ENCODE measurements around the gene ELL.

Gene ELL

DNA sequence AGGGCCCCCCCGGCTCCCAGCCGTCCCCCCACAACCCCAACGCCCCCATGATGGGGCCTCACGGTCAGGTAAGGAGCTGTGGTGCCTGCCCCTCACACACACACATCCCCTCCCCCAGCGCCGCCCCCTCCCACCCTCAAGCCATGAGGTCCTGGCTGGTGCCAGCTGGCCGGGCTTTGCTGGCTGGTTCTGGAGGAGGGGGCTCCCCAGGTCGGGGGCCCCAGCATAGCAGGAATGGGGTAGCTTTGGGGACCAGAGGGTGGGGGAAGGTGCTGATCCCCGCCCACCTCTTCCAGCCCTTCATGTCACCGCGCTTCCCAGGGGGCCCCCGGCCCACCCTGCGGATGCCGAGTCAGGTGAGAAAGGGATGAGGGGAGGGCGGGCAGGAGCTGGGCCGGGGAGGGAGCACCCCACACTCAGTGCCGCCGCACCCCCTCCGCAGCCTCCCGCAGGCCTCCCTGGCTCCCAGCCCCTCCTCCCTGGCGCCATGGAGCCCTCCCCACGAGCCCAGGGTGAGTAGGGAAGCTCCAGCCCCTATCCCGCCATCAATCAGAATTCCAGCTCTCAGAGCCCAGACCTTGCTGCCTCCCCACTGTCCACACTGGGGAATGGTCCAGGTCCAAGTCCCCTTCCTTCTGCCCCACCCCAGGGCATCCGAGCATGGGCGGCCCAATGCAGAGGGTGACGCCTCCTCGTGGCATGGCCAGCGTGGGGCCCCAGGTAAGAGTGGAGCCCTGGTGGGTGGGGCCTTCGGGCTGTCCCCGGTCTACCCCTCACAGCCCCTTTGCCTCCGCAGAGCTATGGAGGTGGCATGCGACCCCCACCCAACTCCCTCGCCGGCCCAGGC, 90.3 kb downstream of the ELL start:
- no peak for DNase-seq

DNA sequence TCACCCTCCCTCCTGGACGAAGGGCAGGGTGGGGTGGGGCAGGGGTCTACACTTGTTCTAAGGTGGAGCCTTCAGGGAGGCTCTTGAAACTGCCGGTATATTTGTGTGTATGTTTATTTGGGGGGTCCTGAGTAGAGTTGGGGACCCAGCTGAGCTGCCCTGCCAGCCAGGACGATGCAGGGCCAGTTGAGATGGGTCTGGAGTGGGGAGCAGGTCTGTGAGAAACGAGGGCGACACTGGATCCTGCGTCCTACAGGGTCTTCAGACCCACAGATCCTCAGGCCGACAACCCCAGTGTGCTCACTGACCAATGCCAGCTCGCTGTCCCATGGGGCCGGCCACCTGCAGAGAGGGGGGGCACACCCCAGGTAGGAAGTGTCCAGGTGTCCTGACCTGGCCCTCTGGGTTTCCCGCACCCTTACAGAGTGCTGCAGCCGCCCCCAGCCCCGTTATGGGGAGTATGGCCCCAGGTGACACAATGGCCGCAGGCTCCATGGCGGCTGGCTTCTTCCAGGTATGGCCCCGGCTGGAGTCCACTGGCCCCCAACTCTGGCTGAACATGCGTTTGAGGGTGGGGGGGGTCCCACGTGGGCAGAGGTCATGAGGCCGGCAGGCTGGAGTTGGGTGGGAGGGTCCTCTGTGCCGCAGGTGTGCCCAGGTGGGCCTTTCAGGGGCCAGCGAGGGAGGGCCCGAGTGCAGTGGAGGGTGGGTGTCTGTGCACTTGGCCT, 91.3 kb downstream of the ELL start:
- DNase-seq = no peak

DNA sequence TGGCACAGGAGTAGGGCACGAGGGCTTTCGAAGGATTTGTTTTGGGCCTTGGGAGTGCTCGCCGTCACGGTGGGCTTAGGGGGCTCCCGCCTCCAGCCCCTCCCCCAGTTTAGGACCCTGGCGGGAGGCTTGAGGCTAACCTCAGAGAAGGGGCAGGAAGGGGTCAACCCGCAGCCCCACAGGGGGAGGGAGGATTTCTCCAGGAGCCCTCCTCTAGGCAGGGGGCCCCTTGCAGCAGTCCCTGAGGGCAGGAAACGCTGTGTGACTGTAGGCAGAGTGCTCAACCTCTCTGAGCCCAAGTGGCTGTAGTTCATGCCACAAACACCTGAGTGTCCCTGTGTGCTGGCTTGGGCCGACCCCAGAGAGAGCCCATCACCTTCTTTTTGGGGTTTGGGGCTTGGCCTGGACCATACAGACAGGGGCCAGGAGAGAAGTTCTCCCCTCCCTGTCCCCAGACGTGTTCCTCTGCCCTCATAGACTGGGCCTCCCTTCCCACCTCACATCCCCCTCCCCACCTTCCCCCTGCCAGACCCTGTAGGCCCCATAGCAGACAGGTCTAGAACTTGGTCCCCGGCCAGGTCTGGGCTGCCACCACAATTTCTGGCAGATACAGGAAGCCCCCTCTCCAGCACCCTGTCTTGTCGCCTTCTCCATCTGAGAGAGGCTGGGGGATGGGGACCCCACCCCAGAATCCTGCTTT, 92.0 kb downstream of the ELL start:
- no peak for DNase-seq

DNA sequence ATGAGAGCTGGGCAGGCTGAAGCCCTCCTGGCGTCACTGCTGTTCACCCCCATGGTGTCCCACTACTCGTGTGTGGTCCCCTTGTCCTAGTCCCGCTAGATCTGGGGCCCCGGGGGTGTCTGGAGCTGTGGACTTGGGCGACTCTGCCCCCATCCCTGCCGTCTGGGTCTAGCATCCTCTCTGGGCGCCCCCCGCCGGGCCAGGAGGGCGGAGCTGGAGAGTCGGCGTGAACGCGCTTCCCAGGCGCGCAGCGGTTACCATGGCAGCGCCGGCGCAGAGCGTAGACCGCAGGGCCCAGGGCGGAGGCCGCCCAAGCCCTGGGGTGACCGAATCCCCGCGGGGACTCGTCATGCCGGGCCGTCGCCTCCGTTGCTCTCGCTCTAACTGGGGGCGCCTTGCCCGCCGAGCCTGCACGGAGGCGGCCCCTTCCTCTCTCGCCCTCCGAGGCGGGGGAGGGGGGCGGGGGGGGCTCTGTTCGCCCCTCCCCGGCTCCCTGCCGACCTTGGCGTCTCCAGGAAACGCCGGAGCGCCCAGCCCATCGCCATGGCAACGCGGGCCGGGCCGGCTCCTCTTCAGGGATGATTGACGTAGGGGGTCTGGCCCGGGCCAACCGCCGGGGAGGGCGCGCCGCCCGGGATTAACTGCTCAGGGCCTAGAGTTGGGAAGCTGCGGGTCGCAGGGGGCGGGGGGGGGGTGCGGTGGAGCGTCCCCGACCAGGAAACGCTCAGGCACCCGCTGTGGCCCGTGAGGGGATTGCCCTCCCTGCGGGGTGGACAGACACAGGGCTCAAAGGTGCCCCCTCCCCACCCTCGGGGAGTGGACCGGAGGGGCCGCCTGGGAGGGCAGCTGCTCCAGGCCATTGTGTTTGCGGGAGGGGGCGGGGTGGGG, 92.8 kb downstream of the ELL start:
- peak; percentile 74 for DNase-seq

DNA sequence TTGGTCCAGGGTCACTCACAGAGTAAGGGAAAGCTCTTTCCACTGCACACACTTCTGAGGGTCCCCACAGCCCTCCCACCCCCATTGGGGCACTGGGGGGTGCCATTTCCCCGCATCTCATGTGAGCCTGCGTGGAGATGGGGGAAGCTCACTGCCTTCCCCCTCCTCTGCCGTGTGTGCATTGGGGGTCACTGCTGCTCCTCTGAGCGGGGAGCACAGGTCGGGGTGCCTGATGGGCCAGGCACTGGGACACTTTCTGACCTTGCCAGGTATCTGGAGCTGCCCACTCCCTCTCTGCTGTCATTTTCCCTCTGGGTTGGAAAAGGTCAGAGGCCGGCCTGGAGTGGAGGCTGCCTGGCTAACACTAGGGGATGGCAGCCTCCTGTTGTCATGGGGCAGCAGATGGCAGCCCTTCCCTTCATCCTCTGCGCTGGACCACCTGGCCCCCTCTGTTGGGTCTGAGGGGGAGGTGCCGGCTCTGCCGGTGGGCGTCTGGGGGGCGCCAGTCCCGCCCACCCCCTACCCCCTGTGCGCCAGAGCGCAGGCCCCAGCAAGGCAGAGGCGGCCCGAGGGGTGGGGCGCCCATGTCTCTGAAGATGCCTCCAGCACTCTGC, 93.6 kb downstream of the ELL start:
- no peak for DNase-seq

DNA sequence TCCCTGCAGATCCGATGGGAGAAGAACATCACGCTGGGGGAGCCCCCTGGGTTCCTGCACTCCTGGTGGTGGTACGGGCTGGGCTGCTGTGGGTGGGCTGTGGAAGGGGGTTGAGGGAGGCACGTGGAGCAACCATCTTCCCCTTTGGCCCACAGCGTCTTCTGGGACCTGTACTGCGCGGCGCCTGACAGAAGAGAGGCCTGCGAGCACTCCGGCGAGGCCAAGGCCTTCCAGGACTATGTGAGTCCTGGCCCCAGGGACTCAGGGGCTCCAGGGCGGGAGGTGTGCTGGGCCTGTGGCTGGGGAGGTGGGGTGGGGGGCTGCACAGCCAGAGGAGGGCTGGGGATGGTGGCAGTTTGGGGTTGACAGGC, 94.1 kb downstream of the ELL start:
- DNase-seq = no peak

DNA sequence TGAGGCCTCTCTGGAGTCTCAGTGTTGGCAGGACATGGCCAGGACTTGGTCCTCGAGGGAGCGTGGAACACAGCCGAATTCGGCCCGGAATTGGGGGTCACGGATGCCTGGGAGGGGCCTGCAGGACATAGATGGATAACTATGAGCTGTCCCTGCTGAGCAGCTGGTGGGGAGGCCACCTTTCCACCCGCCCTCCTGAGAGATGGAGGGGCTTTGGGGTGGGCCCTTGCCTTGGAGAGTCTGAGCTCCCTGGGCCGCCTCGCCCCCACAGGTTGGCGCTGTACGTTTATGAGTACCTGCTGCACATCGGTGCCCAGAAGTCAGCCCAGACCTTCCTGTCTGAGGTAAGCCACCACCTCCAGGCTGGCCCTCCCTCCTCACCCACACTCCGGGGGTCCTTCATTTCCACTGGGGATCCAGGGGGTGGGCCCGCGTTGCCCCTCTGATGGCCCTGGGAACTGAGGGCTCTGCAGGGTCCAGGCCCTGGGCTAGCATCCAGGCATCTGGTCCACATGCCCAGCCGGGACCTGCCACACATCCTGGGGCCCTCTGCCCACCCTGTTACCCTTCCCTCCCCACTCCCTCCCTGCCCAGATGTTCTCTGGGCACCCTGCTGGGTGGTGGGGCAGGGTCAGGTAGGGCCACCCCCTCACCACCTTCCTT, 94.7 kb downstream of the ELL start:
- no peak for DNase-seq

DNA sequence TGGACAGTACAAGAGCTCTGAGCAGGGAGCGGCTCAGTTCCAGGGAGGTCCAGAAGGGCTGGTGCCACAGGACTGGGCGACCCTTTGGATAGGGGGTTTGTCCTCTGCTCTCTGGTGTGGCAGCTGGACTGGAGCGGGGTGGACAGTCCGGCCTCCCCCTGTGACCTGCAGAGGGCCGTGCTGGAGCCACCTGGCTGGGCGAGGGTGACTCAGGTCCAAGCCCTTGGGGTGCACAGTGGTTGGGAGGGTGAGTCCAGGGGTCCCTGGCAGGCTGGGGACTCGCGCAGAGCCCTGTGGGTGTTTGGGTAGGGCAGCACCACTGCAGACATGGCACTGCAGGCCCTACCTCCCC, 95.5 kb downstream of the ELL start:
- no peak for DNase-seq

DNA sequence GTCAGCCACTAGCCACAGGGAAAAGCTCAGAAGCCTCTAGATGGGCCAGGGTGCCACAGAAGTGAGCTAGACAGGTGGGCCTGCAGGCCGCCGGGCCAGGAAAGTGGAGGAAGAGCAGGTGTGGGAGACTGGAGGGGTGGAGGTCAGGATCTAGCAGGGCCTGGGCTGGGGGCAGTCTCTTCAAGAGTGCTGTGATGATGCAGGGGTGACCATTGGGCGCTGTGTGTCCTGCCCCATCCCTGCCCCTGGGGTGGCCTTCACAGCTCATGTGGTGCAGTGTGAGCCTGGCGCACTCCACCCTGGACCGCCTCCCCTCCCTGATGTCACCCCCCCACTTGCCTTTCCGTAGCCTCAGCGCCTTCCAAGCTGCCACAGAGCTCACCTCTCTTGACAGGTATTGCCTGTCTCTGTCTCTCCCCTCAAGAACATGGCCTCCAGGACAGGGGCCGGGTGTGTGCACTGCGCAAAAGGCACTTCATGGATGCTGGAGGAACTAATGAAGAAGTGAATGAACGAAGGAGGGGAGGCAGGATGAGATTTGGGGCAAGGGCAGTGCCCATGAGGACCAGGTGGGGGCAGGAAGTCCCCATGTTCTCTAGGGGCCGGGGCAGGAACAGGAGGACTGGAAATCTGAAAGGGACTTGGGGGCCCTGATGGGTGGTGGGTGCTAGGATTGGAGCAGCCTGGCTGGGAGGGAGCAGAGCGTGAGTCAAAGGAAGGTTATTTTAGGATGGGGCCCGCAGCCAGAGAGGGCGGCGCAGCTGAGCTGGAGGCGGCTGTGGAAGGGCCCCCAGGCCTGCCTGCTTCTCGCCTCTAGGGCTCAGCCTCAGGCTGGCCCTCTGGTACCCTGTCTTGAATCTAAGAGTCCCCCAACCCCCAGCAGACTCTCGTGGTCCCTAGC, 96.1 kb downstream of the ELL start:
- no peak for DNase-seq

DNA sequence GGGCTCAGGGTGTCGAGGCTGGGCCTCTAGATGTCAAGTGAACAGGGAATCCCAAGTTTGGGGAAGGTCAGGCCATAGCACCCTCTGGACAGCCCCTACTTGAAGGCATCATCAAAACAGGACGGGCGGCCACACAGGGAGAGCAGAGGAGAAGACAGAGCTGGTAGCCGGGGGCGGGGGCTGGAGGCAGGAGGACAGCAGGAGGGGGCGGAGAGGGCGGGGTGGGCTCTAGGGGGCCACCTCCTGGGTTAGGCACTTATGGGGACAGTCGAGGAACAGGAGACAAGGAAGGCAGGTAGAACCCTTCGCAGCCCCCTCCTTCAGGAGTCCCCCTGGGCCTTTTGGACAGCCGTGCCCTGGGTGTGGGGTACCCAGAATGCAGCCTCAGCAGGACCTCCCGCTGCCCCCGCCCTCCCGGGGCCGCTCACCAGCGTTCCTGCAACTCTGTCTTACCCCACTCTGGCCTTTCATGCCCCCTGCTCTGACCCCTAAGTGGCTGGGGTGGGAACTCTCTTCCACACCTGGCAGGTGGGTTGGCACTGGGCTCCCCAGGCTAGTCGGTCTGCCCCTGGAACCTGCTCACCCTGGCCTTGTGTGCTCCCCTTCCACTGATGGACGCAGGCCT, 96.9 kb downstream of the ELL start:
- no peak for DNase-seq

DNA sequence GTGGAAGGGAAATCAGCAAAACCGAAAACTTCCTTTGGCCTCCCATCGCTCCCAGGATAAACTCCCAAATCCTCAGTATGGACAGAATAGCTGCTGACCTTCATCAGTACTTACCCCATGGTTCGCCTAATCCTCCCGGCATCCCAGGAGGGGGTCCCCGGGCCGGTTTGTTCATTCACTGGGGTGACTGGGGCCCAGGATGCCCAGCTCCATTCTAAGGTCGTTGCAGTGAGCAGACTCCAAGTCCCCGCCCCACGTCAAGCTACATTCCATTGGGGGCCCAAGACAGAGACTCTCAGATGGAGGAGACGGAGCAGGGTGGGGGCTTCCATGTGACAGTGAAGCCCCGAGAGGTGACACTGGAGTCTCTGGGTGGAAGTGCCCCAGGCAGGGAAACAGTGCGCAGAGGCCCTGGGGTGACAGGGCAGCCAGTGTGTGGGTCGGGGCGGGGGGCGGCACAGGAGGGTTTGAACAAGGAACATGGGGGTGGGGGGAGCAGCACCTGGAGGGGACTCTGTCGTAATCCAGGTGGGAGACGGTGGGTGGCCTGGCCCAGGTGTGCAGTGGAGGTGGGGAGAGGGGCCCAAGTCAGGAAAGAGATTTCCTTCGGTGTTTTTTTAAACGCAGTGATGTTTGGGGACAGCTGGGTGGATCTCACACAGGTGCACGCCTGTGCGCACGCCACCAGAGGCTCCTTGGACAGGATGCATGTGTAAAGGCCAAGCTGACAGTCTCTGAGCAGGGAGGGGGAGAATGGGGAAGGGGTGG, 97.6 kb downstream of the ELL start:
- DNase-seq = no peak

DNA sequence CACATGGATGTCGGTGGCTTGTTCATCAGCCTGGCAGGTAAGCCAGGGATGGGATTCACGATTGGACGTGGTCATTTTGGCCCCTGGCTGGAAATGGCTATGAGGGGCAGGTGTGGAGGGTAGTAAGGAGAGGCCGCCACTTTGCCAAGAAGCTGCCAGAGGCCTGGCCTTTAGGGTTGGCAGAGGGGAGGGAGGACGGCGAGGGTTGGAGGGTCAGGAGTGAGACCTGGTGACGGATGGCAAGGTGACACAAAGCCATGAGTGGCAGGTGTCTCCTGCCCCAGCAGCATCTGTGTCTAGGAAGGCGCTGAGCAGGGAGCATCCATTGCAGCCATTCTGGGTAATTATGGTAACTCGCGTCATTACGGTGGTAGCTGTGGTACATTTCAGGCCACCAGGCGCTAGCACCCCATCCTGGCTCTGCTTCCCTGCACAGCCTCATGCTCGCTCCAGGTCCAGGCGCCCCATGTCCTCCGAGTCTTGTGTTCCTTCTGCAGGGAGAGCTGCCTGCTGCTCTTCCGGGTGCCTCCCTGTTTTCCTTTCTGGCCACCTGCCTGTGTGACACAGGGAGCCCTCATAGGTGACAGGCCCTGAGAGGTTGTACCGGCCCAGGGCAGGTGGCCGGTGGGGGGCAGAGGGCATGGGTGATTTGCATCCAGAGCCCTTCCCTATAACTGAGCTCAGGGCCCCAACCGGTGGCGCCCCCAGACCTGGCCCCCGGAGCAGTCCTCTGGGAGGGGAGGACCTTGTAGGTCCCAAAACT, 98.4 kb downstream of the ELL start:
- no peak for DNase-seq

DNA sequence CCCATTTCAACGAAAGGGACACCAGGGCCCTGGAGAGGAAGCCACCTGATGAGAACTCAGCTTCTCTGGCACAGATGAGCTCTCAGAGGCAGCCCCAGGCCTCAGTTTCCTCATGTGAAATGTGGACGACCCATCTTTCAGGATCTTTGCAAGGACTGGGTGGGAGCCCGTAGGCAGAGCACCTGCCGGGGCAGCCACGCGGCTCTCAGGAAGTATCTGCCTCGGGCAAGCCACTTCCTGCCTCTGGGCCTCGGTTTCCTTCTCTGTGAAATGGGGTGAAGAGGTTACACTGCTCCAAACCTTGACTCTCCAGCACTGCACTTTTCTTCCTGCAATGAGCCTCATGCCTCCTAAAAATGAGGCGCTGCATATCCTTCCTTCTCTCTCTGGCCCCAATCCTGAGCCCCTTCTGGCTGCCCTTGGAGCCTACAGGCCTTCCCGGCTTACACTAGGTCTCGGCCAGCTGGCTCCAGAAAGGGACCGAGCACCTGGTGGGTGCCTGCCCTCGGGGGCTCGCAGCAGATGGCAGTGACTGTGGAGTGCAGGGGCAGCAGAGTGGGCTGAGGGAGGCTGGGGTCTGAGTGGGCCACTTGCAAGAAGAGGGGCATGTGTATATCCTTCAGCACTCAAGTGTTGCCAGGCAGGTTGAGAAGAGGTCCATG, 99.2 kb downstream of the ELL start:
- no peak for DNase-seq

DNA sequence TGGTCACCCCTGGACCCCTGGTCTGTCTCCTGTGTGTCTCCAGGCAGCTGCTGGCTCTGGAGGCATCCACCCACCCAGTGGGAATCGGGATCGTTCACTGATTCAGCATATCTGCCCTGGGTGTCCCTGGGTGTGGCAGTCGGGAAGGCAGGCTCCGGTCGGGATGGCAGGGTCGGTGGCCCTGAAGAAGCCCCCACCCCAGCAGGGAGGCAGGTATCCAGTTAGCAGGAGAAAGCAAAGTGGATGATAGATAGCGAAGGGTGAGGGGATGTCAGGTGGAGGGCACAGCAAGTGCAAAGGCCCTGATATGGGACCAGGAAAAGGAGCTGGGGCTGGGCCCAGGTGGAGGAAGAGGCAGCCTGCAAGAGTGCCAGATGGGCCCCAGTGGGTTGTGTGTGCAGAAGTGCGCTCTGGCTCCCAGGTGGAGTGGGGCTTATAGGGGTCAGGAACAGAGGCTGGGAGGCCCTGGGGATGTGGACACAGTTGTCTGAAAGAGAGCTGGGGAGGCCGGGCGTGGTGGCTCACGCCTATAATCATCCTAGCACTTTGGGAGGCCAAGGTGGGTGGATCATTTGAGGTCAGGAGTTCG, 100.4 kb downstream of the ELL start:
- DNase-seq = no peak

DNA sequence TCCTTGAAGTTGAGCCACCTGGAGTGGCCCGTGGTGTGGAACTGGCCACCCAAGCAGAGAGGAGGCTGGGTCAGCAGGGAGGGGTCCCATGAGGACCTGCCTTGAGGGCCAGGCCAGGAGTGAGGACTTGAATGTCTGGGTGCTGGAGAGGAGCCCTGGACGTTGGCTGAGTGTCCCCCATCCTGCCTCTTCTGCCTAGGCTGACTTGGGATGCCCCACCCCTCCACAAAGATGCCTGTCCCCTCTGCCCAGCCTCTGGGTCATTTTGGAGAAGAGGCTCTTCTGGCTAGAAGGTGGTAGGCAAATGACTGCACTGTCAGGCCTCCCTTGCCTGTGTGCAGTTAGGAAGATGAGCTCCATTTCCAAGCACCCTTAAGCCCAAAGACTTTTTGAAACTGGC, 100.9 kb downstream of the ELL start:
- DNase-seq = no peak

DNA sequence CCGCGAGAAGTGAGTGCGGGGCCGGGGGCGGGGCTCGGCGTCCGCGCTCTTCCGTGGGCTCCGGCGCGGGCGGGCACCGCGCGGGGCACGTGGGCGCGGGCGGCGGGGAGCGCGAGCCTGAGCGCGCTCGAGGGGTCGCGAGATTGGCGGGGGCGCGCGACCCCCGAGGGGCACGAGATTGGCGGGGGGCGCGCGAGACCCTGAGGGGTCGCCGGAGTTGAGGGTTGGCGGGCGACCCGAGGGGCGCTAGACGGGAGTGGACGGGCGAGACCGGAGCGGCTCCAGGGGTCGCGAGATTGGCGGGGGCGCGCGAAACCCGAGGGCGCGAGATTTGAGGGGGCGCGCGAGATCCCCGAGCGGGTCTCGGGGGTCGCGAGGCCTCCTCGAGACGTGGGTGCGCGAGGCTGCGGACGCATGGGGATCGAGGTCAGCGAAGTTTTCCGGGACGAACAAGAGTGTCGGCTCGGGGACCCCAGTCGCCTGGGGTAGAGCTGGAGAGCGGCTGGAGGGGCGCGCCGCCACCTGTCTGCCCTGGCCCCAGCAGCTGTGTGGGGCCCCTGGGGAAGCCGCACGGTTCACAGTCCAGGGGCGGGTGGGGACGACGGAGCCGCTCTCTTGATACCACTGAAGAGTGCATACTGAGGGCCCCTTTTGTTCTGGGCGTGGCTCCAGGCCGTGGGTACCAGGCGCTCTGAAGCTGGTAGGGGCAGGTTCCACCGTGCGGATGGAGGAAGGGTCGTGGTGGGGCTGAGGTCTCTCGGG, 102.0 kb downstream of the ELL start:
- DNase-seq = no peak

DNA sequence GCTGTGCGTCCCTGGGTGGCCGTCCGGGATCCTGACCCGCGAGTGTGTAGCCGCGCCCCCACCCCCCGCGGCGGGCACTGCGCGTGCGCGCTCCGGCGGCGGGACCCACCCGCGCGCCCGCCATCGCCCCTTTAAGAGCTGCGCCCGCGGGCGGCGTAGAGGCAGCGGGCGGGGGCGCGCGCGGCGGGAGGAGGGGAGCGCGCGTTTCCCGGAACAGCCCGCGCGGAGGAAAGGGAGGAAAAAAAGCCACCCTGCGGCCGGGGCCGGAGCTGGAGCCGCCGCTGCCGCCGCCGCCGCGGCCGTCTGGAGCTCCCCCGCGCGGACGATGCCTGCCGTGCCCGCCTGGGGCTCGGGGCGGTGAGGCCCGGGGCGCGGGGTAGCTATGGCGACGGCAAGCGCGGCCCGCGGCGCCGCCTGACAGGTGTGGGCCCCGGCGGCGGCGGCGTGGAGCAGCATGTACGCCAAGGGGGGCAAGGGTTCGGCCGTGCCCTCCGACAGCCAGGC, 102.6 kb downstream of the ELL start, which contains the start of gene SSBP4:
Gene SSBP4, plus strand, starts transcription at position 204 of the 504 bp plus-strand sequence. Its CDS starts 251 bp downstream, at position 455.
- peak; percentile 68 for DNase-seq

Measured in activated CD4-positive, CD25-positive, alpha-beta regulatory T cell treated with anti-CD3 and anti-CD28 coated beads, Interleukin-2, amount 50 U/mL, for 72 hours (primary cell).